Lung (tissue), 12 donors: ENCODE results near the gene GATA3. TPM values are rescaled to one million over a fixed set of nuclear protein-coding genes. Genes with fewer than 3 reads are reported as not detected.

Source experiments
- ATAC-seq: fragments of 200-7000 bp; cut with Tn5 transposase; one replicate; pipeline ENCODE4 v1.9.1; 2020; ENCODE audit warnings: moderate number of reproducible peaks; ENCODE audit not compliant: insufficient read depth, low FRiP score
- DNase-seq, 3 donors: peaks; one replicate each; pipeline ENCODE4 v3.0.0-alpha.2; 2013 to 2017
- H3K27ac ChIP-seq, 2 donors: one replicate each; pipeline ENCODE4 v1.5.1; 2013; ENCODE audit warnings: mild to moderate bottlenecking in 2 of 2, moderate library complexity in 2 of 2, control low read depth in 1 of 2, inconsistent platforms in 1 of 2, low read depth in 1 of 2, low read length in 1 of 2
- H3K27me3 ChIP-seq, 3 donors: one replicate each; pipeline ENCODE4 v1.5.1; 2013; ENCODE audit warnings: low read length in 2 of 3; ENCODE audit not compliant: control insufficient read depth in 3 of 3, insufficient read depth in 3 of 3
- H3K36me3 ChIP-seq, 4 donors: one replicate each; pipeline ENCODE4 v1.5.1; 2013; ENCODE audit warnings: low read length in 4 of 4, mild to moderate bottlenecking in 1 of 4, moderate library complexity in 1 of 4; ENCODE audit not compliant: control insufficient read depth in 4 of 4, insufficient read depth in 4 of 4
- H3K4me1 ChIP-seq, 5 donors: one replicate each; pipeline ENCODE4 v1.5.1; 2013; ENCODE audit warnings: low read length in 5 of 5, mild to moderate bottlenecking in 2 of 5, moderate library complexity in 1 of 5; ENCODE audit not compliant: control insufficient read depth in 5 of 5, insufficient read depth in 5 of 5
- H3K4me3 ChIP-seq: one replicate; pipeline ENCODE4 v1.5.1; 2013; ENCODE audit warnings: mild to moderate bottlenecking, control low read depth, moderate library complexity
- H3K9ac ChIP-seq, 2 donors: one replicate each; pipeline ENCODE4 v1.5.1; 2013; ENCODE audit warnings: low read length in 2 of 2, control low read depth in 1 of 2; ENCODE audit not compliant: insufficient read depth in 1 of 2
- H3K9me3 ChIP-seq, 4 donors: one replicate each; pipeline ENCODE4 v1.5.1; 2013; ENCODE audit warnings: low read length in 3 of 4, mild to moderate bottlenecking in 1 of 4, moderate library complexity in 1 of 4; ENCODE audit not compliant: control insufficient read depth in 4 of 4, insufficient read depth in 3 of 4
- WGBS, 2 donors: extraction: QIAGEN DNeasy Blood & Tissue Kit; methylation state at CpG; one replicate each; pipeline ENCODE4 v1.1.7; 2013; 5-methylcytosine and 5-hydroxymethylcytosine counted together
- polyA plus RNA-seq, 2 donors: library from polyadenylated mRNA; stranded (reverse); fragments of 200-250 nt; gene quantifications; one replicate each; pipeline ENCODE4 v1.2.1, GENCODE V29; 2013
- total RNA-seq, 2 donors: library from RNA; depleted of rRNA in 1 of 2; stranded (reverse); fragments of >200 nt in 1 of 2; gene quantifications; one replicate each; pipeline ENCODE4 v1.2.1, GENCODE V29; 2014 to 2021
- TF ChIP-seq, protein P1 (sequence below): IDR thresholded peaks from 2 replicates; pipeline ENCODE4 v1.5.1; 2012; ENCODE audit warnings: mild to moderate bottlenecking; ENCODE audit errors: control extremely low read depth, extremely low read depth
- donor health status: control.
- donor health status: control.
- donor health status: Bipolar disorder and iron deficiency.
- donor health status: healthy.
- donor health status: DM: yes; HTN: yes; CAD: no.

The GATA3 gene
- total and polyA plus RNA-seq, 4 donors, result 0.94 to 3.4 (median 1.8) TPM

DNA sequence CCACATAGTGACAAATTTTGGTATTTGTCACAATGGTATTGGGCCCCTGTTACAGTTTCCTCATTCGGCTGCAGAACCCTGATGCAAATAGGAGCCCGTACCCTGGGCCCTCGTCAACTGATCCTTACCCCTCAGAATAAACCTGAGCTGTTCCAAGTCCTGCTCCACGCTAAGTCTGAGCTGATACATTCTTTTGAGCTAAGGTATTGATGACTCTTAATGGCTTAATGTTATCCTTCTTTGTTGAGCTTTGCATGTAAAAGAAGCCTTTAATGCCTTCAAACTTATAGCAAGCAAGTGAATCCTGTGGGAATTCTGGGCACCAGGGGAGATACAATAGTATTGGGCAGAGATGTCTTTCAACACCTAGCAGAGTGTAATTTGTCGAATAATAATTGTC lies 31.8 kb downstream of the GATA3 start:
- H3K9me3 ChIP-seq, result no peaks in the 10 kb centered on the region
- no peak overlapping the region for H3K4me3 ChIP-seq
- DNase-seq (no peak), ATAC-seq (no peak)
- no peak overlapping the region for H3K9ac ChIP-seq
- TF ChIP-seq, protein P1, sequence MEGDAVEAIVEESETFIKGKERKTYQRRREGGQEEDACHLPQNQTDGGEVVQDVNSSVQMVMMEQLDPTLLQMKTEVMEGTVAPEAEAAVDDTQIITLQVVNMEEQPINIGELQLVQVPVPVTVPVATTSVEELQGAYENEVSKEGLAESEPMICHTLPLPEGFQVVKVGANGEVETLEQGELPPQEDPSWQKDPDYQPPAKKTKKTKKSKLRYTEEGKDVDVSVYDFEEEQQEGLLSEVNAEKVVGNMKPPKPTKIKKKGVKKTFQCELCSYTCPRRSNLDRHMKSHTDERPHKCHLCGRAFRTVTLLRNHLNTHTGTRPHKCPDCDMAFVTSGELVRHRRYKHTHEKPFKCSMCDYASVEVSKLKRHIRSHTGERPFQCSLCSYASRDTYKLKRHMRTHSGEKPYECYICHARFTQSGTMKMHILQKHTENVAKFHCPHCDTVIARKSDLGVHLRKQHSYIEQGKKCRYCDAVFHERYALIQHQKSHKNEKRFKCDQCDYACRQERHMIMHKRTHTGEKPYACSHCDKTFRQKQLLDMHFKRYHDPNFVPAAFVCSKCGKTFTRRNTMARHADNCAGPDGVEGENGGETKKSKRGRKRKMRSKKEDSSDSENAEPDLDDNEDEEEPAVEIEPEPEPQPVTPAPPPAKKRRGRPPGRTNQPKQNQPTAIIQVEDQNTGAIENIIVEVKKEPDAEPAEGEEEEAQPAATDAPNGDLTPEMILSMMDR, result no peak
- H3K27ac ChIP-seq, result no peak overlapping the region
- no peaks in the 10 kb centered on the region for H3K4me1 ChIP-seq
- no peaks in the 10 kb centered on the region for H3K36me3 ChIP-seq
- 86 to 88% methylated on average over 5 of the region's 5 CpGs for WGBS, 2 donors
- peaks cover 0 to 3% (median 0%) of the 10 kb centered on the region in 3 donors for H3K27me3 ChIP-seq

DNA sequence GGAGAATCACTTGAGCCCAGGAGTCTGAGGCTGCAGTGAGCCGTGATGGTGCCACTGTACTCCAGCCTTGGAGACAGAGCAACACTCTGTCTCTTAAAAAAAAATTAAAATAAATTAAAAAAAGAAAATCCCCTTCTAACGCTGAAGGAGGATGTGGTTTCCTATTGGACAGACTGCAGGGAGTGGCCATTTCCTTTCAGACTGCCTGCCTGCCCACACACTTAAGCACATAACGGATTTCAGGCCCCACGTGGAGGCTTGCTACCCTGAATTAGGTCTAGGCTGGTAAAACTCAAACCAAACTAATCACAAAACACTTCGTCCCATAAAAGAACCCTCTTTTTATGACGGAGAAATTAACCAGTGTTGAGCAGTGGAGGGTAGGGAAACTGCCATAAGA lies 34.0 kb downstream of the GATA3 start:
- TF ChIP-seq, protein P1, result no peak
- H3K9ac ChIP-seq, result no peak overlapping the region
- H3K4me3 ChIP-seq, result no peak overlapping the region
- H3K27me3 ChIP-seq, result no peaks in the 10 kb centered on the region
- DNase-seq, result no peak
- no peaks in the 10 kb centered on the region for H3K9me3 ChIP-seq
- H3K4me1 ChIP-seq, result no peaks in the 10 kb centered on the region
- no peak for ATAC-seq
- 27 to 43% methylated on average over 6 of the region's 6 CpGs for WGBS, 2 donors
- no peak overlapping the region for H3K27ac ChIP-seq
- H3K36me3 ChIP-seq, result no peaks in the 10 kb centered on the region

- H3K9ac ChIP-seq, result no peak overlapping the region
- H3K36me3 ChIP-seq, result no peaks in the 10 kb centered on the region
- H3K4me3 ChIP-seq, result no peak overlapping the region
- H3K27me3 ChIP-seq, result peaks cover 0 to 6% (median 0%) of the 10 kb centered on the region in 3 donors
- no peak for ATAC-seq
- TF ChIP-seq, protein P1, result no peak
- 84 to 89% methylated on average over 2 of the region's 2 CpGs for WGBS, 2 donors
- H3K27ac ChIP-seq, result no peak overlapping the region
- H3K9me3 ChIP-seq, result peaks cover 0 to 3% (median 0%) of the 10 kb centered on the region in 4 donors
- no peaks in the 10 kb centered on the region for H3K4me1 ChIP-seq
- DNase-seq, result no peak
Measured at GRCh38 chr10:8092428-8092827, 37.9 kb downstream of the GATA3 start.

- Histone ChIP-seq H3K4me3 (no peak overlapping the region), H3K27ac (no peak overlapping the region), H3K9ac (no peak overlapping the region), H3K9me3 (peaks cover 0 to 5% (median 0%) of the 10 kb centered on the region in 4 donors), H3K36me3 (no peaks in the 10 kb centered on the region), H3K4me1 (no peaks in the 10 kb centered on the region), H3K27me3 (peaks cover 0 to 10% (median 3%) of the 10 kb centered on the region in 3 donors)
- WGBS, 2 donors, result 78 to 85% methylated on average over 14 of the region's 14 CpGs
- TF ChIP-seq, protein P1, result no peak
- no peak for ATAC-seq
- DNase-seq, result no peak
Measured at GRCh38 chr10:8095959-8096358, 41.5 kb downstream of the GATA3 start.
